NB4 (cell line): Measurements from ENCODE around the gene ZBTB33.
A peak's percentile ranks its signal among the peaks of the same experiment; 100 is the strongest.

Source experiments
- DNase-seq: peaks from one replicate; pipeline ENCODE4 v3.0.0; 2010; ENCODE audit warnings: low read depth
- H3K4me3 ChIP-seq: one replicate; pipeline ENCODE4 v1.5.1; 2011; ENCODE audit warnings: mild to moderate bottlenecking, low read depth, low read length, moderate library complexity
- CTCF ChIP-seq: IDR thresholded peaks from one replicate; pipeline ENCODE4 v1.5.1; 2012; ENCODE audit warnings: low read depth, low read length
- MYC ChIP-seq: IDR thresholded peaks from 2 replicates; pipeline ENCODE4 v1.6.1; 2011; ENCODE audit warnings: low read depth, low read length
- POLR2A ChIP-seq: IDR thresholded peaks from 2 replicates; pipeline ENCODE4 v1.6.1; 2011; ENCODE audit warnings: mild to moderate bottlenecking; ENCODE audit not compliant: insufficient read length; ENCODE audit errors: extremely low read depth
- TF ChIP-seq, protein P1 (sequence below): IDR thresholded peaks from 2 replicates; pipeline ENCODE4 v1.6.1; 2011; ENCODE audit warnings: low read depth, low read length

The ZBTB33 gene

GRCh38 chrX:120304256-120304655 is 53.6 kb downstream of the ZBTB33 start:
- TF ChIP-seq CTCF: no peak
- TF ChIP-seq POLR2A: no peak
- TF ChIP-seq, protein P1, sequence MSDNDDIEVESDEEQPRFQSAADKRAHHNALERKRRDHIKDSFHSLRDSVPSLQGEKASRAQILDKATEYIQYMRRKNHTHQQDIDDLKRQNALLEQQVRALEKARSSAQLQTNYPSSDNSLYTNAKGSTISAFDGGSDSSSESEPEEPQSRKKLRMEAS: no peak
- no peak for TF ChIP-seq MYC
- no peak for DNase-seq
- no peak overlapping the region for H3K4me3 ChIP-seq

DNA sequence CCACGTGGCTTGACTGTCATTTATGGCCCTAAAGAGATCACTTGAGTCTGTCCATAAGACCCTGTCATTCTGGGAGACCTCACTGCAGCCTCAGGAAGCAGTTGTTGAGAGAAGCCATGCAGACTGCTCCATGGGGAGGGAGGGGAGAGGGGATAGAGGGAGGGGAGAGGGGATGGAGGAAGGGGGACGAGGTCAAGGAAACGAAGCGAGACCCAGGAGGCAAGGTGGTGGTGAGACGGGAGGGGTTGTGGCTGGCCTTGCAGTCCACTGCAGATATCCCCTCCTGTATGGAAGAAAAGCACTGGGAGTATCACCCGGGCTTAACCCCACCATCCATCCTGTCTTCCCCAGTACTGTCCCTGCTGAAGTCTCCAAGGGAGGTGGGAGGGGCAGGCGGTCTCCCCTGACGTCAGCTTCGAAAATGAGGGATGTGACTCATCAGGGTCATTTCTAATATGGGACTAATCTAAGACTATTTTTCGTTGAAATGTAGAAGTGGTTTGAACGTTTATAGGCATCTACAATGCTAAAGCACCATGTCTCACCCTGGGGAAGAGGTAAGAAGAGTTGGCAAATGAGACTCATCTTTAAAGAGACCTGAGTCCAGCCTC is 55.0 kb downstream of the ZBTB33 start:
- peak; percentile 18 for DNase-seq
- H3K4me3 ChIP-seq: no peak overlapping the region
- TF ChIP-seq CTCF: no peak
- TF ChIP-seq MYC: no peak
- TF ChIP-seq POLR2A: no peak
- TF ChIP-seq, protein P1: no peak

GRCh38 chrX:120306630-120307029 is 56.0 kb downstream of the ZBTB33 start:
- peak; percentile 47 for DNase-seq
- H3K4me3 ChIP-seq: no peak overlapping the region
- TF ChIP-seq, protein P1: no peak
- TF ChIP-seq MYC (no peak), POLR2A (no peak), CTCF (no peak)
